ENCODE measurements around the gene RNF17.
"Not testable (repeated sequence)": the region's sequence is repeated elsewhere in the genome, so short reads cannot be mapped to it uniquely, and the experiment has no call there.

Gene RNF17, protein sequence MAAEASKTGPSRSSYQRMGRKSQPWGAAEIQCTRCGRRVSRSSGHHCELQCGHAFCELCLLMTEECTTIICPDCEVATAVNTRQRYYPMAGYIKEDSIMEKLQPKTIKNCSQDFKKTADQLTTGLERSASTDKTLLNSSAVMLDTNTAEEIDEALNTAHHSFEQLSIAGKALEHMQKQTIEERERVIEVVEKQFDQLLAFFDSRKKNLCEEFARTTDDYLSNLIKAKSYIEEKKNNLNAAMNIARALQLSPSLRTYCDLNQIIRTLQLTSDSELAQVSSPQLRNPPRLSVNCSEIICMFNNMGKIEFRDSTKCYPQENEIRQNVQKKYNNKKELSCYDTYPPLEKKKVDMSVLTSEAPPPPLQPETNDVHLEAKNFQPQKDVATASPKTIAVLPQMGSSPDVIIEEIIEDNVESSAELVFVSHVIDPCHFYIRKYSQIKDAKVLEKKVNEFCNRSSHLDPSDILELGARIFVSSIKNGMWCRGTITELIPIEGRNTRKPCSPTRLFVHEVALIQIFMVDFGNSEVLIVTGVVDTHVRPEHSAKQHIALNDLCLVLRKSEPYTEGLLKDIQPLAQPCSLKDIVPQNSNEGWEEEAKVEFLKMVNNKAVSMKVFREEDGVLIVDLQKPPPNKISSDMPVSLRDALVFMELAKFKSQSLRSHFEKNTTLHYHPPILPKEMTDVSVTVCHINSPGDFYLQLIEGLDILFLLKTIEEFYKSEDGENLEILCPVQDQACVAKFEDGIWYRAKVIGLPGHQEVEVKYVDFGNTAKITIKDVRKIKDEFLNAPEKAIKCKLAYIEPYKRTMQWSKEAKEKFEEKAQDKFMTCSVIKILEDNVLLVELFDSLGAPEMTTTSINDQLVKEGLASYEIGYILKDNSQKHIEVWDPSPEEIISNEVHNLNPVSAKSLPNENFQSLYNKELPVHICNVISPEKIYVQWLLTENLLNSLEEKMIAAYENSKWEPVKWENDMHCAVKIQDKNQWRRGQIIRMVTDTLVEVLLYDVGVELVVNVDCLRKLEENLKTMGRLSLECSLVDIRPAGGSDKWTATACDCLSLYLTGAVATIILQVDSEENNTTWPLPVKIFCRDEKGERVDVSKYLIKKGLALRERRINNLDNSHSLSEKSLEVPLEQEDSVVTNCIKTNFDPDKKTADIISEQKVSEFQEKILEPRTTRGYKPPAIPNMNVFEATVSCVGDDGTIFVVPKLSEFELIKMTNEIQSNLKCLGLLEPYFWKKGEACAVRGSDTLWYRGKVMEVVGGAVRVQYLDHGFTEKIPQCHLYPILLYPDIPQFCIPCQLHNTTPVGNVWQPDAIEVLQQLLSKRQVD (N-terminal part only)

DNA sequence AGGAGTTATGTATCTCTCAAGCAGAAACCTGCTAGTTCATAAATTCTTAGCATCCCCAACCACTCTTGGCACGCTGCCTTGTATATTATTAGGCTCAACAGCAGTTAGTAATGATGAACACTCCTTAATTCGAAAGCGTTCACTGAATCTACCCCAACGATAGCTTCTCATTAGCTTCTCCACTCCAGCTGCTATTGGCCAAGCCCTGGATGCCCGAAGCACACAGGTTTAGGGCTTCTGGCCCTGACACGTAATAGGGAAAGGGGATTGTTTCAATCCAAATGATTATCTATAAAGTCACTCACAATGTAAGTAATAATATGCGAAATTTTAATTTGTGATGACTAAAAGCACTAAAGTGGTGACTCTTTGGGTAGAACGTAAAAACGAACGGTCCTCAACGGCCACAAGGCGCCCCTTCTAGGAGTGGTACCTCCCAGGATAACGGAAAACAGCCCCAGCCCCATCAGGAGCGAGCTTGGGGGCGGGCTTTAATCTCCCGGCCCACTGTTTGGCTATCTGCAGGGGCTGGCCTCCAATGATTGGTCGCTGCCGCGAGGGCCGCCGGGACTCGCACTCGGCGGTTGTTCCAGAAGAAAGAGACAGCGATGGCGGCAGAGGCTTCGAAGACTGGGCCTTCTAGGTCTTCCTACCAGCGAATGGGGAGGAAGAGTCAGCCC is at the start of gene RNF17:
Gene RNF17 (plus strand): TSS at position 574 of the 680 bp plus-strand sequence. CDS start 35 bp downstream, at position 609.
- DNase-seq, result no peak

DNA sequence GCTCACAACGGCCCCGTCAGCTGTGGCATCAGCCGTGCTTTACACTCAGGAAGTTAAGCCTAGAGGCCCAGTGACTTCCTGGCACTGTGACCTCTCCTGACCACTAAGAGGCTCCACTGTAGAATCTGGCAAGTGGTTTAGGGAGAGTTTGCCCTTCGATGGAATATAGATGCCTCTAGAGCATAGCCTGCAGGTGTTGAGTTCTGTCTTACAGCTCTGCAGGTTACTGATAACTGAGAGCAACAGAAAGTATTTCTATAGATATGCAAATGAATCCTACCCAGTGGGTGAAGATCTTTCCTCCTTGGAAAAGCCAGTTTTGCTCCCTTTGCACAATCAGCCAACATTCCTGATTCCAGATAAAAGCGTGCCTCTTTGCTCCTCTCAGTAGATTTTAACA is 48.0 kb upstream of the RNF17 start:
- DNase-seq, result no peak

DNA sequence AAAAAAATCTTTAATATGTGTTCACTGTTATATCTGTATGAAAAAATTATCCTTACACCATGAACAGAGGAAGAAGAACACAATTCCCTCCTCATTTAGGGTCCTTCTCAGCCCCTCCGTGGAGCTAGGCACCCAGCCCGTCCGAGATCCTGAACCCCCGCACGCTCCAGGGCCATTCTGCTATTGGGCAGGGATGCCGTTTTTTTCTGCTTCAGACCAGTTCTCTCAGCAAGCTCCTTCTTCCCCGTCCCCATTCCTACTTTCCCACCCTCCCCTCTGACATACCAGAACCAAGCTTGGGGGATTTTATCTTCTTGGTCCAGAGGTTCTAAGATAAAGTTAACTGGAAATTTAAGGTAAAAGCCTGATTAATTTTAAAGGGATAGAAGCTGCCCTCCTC is 47.5 kb upstream of the RNF17 start:
- no peak for DNase-seq

DNA sequence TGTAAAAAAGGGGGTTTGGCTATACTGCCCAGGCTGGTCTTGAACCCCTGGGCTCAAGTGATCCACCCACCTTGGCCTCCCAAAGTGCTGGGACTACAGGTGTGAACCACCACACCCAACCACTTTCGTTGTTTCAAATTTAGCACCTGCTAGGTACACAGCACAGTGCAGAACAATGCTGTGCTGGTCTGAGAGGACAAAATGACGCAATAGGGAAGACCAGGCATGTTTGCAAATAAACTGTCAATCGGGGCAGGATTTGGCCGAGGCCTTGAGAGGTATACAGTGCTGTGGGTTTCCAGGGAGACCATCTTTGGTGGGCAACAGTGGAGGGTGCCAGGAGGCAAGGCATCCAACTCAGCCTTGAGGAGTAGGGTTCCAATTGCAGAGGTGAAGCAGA is 46.8 kb upstream of the RNF17 start:
- no peak for DNase-seq

DNA sequence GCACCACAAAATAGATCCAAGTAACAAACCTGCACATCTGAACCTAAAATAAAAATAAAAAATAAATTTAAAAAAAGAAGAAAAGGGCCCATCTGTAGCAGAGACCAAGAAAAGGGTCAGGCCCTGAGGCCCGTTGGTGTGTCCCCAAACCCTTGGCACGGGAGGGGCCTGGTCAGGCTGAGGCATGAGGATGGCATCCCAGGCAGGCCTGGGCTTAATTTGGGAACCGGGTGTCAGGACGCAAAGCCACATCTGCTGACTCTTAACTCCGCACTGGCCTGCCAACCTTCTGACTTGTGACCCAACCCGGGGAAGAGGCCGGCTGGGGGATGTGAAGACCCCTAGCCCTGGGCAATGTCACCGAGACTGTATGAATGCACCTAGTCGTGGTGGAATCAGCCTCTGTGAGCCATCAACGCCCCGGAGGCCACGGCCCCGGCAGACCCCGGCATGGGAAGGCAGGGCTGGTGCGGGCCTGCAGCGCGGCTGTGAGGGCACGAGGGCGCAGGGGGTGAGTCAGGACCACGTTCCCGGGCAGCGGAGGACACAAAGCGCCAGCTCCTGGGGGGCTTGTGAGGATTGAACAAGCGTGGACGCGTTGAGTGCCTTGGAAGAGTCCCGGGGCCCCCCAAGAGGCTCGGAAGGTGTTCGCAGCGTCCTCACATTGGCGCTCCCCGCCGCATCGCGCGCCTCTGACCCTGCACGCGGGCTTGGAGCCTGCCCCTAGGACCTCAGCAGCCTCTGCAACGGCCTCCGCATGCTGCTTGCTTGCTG is 45.6 kb upstream of the RNF17 start:
- no peak for DNase-seq

DNA sequence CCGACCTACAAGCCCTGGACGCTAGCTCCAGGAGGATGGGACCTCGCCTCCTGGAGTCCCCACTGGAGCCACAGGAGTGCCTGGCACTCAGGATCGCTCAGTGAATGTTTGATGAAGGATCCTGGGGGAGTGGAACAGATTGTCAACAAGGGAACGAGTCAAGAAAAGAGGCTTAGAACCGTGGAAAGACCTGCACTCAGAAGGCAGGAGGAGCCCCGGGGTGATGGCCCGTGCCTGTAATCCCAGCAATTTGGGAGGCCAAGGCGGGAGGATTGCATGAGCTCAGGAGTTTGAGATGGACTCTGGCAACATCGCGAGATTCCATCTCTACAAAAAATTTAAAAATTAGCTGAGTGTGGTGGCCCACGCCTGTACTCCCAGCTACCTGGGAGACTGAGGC is 44.8 kb upstream of the RNF17 start:
- no peak for DNase-seq

DNA sequence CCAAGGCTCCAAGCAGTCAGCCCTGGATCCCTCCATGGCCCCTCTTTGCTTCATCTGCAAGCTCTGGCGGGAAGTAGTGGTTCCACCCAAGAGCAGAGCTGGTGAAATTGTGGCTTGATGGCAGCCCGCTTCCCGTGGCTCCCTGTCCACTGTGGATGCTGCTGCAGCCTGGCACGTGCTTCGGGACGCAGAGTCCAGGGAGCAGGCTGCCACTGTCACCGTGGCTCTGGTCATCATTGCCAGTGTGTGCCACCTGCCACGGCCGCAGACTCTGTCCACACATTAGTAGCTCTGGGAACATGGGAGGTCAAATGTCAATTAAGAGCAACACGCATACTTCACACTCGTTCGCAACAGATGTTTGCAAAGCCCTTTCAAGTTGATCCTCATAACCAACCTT is 40.8 kb upstream of the RNF17 start:
- no peak for DNase-seq

DNA sequence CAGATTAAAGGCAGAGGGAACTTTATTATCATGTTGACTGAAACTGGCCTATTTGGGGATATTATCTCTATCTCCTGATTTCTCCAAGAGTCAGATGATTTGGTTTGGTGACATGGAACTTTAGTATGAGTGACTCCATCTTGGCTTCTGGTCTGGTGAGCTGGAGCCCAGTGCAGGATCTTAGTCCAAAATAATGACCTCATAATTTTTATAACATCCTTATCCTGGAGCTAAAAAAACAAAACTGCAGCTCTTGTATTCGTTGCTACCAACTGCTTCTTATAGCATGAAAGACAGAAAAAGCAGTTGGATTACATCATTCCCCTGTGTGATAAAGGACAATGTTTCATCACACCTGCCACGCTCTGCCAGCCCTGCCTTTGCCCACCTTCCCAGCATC is 39.3 kb upstream of the RNF17 start:
- DNase-seq, result no peak

DNA sequence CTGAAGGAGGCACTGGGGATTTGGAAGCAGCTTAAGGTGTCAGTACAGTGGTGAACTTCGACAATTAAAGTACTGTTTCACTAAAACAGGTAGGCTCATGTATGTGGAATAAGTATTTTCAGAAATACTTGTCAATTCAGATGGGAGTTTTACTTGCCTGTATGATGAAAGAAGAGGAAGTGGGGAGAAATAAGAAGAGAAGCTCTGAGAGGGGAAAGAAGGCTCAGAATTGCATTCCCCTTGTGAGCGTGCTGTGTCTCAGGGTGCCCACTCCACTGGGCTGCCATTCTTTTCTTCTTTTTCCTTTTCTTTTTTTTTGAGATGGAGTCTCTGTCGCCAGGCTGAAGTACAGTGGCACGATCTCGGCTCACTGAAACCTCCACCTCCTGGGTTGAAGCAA is 38.6 kb upstream of the RNF17 start:
- DNase-seq, result no peak

DNA sequence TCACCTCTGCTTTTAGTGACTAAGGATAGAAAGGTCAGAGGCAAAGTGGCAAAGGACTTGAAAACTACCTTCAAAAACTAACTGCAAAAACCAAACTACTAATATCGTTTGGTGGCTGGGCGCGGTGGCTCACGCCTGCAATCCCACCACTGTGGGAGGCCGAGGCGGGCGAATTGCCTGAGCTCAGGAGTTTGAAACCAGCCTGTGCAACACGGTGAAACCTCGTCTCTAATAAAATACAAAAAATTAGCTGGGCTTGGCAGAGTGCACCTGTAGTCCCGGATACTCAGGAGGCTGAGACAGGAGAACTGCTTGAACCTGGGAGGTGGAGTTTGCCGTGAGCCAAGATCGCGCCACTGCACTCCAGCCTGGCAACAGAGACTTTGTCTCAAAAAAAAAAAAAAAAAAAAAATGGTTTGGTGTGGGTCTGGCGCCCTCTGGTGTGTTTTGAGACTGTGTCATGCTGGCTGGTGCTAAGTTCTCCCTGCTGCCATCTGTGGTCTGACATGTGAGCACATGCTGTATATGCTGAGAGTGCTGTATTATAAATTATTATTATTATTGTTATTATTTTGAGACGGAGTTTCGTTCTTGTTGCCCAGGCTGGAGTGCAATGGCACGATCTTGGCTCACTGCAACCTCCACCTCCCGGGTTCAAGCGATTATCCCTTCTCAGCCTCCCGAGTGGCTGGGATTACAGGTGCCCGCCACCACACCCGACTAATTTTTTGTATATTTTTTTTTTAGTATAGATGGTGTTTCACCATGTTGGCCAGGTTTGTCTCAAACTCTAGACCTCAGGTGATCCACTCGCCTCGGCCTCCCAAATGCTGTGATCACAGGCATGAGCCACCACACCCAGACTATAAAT is 36.0 kb upstream of the RNF17 start:
- DNase-seq, result peak; percentile 79

DNA sequence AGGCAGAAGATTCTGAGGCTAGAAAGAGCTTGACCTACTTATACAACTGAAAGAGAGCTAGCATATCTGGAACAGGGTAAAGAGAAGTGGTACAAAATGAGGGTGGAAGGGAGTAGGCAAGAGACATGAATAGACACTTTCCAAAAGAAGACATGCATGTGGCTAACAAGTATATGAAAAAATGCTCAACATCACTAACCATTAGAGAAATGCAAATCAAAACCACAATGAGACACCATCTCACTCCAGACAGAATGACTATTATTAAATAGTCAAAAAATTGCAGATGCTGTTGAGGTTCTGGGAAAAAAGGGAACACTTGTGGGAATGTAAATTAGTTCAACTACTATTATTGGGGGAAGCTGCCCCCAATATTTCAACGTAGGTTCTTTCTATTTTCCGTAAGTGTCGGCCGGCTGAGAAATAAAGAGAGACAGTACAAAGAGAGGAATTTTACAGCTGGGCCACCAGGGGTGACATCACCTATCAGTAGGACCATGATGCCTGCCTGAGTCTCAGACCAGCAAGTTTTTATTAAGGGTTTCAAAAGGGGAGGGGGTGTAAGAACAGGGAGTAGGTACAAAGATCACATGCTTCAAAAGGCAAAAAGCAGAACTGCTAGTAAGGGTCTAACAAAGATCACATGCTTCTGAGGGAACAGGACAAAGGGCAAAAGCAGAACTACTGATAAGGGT is 32.9 kb upstream of the RNF17 start:
- not testable (repeated sequence) for DNase-seq

DNA sequence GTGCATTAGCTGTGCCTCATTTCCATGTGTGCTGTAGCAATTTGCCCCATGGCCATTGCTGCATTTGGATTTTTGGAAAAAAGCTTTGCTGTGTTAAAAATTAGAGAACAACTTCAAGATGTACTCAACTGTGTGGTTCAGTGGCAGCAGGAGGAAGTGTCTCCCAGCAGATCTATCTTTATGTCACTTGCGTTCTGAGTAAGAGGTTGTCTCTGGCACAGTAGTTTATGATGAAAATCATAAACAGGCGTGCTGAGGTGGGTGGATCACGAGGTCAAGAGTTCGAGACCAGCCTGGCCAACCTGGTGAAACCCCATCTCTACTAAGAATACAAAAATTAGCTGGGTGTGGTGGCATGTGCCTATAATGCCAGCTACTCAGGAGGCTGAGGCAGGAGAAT is 29.0 kb upstream of the RNF17 start:
- no peak for DNase-seq

DNA sequence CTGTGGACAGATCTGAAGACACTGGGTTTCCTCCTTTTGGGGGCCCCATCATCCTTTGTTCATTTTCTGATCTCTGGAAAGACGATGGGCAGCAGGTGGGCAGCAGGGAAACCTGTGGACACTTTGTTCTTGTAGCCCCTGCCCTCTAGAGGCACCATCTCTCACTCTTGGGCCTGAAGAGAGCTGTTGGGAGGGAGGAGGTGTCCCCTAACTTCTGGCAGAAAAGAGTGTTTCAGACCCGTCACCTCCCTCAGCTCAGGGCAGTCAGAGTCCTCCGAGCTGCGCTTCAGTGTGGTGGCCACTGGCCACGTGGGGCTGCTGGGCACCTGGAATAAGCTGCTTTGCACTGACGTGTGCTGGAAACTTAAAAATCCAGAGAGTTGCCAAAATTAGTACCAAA is 26.9 kb upstream of the RNF17 start:
- no peak for DNase-seq

DNA sequence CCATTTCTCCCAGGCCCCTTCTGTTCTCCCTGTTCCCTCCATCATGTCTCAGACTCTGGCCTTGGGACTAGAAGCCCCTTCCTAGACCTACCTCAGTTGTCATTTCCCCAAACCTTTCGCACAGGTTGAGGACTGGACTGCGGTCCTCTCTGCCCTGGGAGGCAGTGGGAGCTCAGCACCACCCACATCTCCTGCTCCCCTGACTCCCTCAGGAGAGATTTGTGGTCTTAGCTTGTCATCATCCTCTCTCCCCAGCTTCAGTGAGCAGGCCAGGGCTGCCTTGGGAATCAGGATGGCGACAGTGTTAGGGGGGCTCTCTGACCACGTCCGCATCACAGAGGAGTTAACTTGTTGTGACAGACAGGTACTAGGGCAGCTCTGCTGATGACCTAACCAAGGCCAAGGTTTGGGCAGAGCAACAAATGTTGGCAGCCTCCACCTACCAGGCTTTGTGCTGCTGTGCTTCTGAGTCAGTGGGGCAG is 25.6 kb upstream of the RNF17 start:
- no peak for DNase-seq

DNA sequence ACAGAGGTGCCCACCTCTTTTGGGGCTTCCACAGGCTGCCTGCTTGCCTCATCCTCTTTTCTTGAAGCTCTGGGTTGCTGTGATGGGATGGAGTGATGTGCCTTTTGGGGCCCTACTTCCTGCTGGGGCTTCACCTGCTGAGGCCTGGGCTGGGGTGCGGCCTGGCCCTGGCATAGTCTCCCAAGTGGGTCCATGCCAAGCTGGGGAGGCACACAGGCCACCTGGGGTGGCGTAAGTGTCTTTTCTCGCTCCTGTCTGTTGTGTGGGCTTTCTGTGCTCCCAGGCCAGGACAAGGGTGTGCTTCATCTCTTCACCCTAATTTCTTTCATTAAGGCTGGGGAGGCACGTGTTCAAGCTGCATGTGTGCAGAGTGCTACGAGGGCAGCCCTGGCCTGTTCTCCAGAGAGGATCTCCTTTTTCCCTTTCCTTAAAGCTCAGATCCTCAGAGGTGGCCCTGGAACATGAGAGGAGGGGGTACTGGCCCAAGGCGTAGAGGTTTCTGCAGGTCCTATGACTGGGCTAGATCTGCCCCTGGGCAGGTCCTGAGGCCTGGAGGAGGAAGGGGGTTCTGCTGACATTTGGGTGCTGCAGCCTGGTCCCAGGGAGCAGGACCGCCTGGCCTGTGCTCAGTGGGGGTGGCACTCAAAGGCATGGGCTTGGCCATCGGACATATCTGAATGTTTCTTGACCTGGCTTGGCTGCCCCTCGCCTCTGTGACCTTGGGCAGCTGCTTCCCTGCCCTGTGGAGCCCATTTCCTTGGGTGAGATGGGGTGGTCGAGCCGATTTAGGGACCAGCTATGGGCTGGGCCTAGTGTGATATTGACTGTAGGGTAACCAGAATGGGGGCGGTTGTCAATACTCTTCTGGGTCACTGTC is 23.7 kb upstream of the RNF17 start:
- DNase-seq, result no peak

DNA sequence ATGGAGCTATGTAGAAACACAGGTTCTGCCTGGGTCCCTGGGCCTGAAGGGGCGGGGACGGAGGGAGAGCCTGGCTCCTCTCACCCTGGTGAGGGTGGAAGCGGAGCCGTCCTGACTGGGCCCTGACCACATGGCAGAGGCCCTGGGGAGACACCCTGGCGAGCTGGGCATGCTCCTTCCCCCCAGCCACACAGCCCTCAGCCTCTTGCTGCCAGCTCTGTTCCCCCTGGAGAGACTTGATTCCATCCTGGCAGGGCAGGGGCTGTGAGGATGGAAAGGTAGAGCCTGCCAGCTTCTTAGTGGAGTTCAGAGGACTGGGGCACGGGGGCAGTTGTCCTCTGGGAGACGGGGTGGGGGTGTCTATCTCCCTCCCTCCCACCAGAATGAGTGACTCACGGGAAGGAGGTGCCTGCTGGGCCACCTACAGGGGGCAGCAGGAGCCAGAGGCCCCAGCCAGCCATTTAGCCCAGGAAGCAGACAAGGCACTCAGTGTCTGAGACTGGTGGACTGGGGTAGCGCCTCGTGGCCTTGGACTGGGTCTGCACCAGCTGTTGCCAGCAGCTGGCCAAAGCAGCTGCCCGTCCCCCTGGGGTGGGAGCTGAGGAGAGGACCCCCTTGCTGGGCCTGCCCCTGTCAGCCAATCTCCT is 22.8 kb upstream of the RNF17 start:
- no peak for DNase-seq

DNA sequence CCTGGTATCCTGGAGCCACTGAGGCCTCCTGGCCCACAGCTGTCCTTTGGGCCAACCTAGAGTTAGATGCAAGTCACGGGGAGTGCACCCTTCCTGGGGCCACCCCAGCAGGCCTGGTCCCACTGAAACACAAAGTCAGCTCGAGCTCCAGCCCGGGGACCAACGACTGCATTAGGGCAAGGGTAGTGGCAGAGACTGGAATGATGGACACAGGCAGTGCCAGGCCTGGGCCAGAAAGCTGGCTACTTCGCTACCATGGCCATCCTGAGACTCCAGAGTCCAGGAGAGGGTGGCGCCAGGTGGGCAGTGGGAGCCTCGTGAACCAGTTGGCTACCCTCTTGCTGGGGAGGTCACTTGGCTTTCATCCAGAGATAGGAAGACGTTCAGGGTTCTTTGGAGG is 22.2 kb upstream of the RNF17 start:
- DNase-seq, result no peak

DNA sequence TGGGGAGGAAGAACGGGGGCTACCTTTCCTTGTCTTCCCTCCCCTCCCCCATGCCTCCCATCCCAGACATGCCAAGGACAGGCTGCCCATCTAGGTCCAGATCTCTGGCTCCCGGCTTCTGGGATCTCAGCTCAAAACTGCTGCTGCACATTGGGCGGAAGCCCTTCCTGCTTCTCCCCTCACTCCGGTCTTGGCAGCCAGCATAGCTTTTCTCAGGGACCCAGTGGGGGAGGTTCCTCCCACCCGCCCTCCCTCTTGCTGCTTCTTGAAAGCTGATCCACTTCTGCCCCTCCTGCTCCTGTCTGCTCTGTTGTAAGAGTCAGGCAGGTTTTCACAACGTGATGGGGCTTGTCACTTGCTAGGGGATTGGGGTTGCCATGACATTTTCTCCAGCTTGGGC is 21.7 kb upstream of the RNF17 start:
- no peak for DNase-seq

Data from amniotic stem cell (primary cell).